NCI-H2227 (cell line): ENCODE measurements around the gene NR2F1-AS1.

Experiments used
- DNase-seq: peaks from one replicate; lab custom pipeline; 2025; ENCODE audit not compliant: unreplicated experiment; lab: John Stamatoyannopoulos, UW

The NR2F1-AS1 gene

DNA sequence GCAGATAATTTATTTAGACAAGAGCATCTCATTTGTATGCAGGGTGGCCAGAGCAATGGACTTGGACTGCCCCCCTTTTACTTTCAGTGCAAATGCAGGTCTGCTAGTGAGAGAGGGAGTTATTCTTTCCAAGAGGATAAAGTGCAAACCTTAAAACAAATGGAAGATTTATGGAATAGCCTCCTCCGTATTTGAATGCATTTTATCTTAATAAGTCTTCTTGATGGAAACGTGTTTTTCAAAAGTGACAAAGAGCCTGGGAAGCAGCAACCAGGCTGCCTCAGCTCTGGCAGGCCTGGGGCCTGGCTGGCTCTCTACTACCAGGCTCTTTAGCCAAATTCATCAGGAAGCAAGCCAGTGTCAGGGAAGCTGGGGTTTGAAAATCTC is 8.8 kb upstream of the NR2F1-AS1 start:
- DNase-seq: no peak

DNA sequence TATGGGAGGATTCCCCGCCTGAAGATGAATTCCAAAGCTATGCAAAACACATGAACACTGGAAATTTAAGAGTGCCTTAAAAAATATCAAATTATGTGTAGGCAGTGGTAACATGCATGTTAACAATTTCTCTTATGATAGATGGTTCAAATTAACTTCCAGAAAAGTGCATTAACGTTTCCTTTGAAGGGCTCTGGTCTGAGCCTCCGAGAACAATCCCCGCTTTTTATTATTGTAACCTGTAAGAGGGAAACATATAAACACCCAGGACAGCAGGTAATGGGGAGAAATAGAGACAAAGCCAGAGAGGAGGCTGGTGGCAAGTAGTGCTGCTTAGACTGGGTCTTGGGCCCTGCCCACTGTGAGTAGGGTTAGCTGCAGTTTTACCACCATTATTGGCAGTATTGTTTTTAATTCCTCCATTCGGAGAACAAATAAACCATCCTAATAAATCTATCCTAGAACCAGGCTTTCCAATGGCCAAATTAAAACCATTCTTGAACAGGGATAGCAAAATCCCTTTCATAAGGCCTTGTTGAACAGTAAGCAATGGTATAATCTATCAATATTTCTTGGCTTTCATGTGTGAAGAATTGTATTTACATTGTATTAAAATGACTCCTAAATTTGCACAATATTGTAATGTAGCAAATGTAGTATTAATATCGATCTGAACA is 8.3 kb upstream of the NR2F1-AS1 start:
- no peak for DNase-seq

DNA sequence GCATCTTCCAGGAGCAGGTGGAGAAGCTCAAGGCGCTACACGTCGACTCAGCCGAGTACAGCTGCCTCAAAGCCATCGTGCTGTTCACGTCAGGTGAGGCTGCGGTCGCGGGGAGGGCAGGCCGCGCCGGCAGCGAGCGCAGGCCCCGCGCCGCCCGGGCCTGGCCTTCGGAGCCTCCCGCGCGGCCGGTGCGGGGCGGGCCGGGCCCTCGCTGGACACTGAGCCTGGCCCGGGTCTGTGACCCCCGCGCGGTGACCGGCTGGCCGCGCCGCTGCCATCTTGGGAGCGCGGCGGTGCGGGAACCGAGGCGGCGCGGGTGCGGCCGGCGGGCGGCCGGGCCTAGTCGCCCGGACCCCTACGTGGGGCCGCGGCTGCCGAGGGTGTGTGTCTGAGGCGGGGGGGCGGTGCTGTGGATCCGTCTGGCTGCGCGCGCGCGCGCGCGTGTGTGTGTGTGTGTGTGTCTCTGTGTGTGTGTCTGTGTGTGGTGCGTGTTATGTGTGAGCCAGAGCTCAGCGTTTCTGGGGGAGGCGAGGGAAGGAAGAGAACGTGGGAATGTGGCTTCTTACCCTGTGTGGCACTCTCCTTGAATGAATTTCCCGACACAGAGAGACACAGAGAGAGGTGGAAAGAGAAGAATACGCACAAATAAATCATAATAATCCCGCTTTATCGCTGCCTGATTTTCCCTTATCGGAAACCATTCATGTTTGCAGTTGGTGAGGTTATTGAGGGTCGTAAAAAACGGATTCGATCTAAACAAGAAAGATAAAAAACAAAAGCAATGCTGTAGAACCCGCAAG is 7.5 kb upstream of the NR2F1-AS1 start:
- peak; percentile 68 for DNase-seq

DNA sequence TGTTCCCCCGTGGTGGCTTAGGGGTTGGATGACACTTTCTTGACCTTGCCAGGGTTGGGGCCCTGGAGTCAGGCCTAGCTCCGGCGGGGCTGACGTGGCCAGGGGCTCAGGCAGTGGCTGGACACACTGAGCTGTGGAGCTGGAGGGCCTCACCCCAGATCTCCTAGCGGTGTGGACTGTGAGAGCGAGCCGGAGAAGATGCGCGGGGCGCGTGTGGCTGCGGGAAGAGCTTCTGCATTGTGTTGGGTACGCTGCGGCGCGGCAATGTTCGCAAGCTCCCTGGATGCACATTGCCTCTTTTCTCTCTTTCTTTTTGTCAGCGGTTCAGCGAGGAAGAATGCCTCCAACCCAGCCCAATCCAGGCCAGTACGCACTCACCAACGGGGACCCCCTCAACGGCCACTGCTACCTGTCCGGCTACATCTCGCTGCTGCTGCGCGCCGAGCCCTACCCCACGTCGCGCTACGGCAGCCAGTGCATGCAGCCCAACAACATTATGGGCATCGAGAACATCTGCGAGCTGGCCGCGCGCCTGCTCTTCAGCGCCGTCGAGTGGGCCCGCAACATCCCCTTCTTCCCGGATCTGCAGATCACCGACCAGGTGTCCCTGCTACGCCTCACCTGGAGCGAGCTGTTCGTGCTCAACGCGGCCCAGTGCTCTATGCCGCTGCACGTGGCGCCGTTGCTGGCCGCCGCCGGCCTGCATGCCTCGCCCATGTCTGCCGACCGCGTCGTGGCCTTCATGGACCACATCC is 6.8 kb upstream of the NR2F1-AS1 start:
- DNase-seq: no peak

DNA sequence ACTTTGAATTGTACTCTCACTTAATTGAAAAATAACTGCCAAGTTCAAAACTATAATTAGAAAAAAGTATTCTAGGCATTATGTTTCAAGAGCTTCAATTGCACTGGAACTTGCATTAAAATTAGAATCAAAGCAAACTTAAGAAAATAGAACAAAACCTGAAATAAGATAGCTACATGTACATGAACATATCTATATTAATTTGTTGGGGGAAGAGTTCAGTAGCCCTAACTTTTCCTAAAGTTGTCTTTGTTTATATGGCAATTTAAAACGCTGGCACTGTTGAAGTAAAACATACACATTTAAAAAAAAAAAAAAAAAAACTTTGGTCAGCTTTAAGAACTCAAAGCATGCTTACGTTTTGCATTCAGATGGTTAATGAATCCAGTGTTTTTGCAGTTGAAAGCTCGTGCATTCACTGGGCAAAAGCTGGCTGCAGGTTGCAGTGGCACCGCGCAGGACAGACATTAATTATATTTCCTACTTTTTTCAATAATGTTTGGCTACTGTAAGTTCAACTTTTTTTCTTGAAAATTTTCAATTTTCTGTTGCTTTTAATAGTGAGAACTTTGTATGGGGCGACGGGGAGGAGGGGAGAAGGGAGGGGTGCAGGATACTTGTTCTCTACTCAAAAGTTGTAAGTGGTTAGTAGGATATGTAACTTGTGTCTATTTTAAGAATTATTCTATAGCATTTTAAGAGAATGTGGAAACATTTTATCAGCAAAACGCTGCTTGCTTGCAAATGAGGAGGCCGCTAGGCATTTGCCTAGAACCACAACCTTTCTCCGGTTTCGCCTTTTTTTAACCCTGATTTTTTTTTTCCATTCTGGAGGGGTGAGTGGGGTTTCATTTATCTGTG is 5.9 kb upstream of the NR2F1-AS1 start:
- no peak for DNase-seq

DNA sequence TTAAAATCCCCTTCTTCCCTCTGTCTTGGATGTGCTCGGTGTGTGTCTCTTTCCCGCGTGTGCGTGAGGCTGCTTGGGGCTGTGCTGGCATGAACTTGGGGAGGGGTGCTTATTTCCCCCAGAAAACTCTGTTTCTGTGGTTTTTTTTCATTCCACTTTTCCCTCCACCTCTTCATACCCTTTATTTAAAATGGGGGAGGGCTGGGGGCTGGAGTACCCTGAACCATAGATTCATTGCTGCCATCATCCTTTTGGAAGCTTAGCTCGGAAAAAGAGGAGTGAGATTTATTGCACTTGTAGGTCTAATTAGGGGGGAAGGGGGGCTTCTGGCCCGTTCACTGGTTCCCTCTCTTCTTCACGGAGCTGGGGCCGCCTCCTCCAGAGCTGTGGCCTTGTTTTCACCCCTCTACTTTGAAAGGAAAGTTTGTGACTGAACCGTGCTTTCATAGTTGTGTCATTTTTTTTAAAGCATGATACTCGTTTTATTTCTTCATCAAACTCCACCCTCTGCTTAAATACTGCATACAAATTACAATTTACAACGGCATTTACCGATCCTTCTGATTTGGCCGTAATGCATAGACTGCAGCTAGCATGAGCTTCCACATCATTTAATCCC is 4.9 kb upstream of the NR2F1-AS1 start:
- peak; percentile 82 for DNase-seq

DNA sequence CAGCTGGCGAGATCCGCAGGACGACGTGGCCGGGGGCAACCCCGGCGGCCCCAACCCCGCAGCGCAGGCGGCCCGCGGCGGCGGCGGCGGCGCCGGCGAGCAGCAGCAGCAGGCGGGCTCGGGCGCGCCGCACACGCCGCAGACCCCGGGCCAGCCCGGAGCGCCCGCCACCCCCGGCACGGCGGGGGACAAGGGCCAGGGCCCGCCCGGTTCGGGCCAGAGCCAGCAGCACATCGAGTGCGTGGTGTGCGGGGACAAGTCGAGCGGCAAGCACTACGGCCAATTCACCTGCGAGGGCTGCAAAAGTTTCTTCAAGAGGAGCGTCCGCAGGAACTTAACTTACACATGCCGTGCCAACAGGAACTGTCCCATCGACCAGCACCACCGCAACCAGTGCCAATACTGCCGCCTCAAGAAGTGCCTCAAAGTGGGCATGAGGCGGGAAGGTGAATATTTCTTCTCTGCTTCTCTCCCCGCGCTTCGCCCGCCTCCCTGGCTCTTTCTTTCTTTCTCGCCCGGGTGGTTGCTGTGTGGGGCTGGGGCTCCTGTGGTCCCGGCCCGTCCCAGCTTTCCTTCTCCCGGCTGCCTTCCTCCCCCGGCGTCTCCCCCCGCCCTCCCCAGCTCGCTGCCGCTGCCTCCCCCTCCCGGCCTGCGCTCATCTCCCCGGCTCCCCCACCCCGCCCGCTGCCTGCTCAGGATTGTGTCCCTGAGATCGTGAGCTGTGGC is 4.2 kb upstream of the NR2F1-AS1 start:
- no peak for DNase-seq

DNA sequence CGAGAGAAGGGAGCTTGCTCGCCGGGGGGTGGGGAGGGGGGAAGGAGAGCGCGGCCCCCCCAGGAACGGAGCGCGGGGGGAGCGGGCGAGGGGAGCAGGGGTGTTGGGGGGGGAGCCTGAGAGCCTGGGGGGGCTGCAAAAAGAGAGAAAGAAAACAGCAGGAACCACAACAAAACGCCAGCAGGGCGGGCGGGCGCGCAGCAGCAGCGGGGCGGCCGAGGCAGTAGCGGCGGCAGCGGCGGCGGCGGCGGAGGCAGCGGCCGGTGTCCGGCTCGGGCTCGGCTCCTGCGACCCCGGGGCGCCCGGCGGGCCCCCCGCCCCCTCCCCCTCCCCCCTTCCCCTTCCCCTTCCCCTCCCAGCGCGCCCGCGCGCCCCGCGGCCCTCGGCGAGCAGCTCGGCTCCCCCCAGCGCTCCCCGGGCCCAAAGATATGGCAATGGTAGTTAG is 3.6 kb upstream of the NR2F1-AS1 start:
- DNase-seq: no peak

DNA sequence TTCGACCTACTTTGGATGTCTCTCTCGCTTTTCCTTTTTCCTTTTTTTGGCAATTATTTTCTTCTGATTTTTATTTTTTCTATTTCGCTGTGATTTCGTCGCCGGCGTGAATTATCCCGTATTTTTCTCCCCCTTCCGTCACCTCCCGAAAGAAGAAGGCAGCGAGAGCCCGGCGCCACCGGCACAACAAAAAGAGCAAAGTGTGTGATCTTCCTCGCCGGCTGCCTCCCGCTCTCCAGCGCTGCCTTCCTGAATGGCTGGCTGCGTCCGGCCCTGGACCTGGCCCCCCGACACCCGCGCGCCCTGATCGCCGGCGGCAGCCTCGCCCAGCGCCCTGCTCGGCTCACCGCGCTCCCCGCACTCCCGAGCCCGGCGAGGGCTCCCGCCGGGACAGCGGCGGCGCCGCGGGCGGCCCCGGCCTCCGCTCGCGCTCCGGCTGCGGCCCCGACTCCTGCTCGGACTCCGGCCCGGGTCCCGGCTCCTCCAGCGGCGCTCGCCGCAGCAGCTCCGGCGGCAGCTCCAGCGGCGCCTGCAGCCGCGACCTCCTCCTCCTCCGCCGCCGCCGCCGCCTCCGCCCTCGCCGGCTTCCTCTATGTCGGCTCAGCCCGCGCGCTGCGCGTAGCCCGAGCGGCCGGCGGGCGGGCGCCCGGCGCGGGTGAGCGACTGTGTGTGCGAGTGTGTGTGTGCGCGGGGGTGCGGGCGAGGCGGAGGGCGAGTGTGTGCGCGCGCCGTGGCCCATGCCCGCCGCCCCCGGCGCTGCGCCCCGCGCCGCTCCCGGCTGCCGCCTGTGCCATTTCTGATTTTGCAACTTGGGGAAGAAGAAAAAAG is 3.0 kb upstream of the NR2F1-AS1 start:
- no peak for DNase-seq

DNA sequence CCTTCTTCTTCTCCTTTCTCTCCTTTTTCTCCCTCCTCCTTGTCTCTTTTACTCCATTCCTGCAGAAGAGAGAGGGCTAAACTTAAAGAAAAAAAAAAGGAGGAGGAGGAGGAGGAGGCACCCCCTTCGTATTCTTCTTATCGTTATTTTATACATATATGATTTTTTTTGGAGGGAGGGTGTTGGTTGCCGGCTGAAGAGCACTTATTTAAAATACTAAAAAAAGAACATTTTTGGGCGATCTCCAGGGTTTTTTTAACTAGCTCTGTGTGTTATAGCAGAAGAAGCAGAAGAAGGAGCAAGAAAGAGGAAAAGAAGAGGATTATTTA is 2.4 kb upstream of the NR2F1-AS1 start:
- no peak for DNase-seq

DNA sequence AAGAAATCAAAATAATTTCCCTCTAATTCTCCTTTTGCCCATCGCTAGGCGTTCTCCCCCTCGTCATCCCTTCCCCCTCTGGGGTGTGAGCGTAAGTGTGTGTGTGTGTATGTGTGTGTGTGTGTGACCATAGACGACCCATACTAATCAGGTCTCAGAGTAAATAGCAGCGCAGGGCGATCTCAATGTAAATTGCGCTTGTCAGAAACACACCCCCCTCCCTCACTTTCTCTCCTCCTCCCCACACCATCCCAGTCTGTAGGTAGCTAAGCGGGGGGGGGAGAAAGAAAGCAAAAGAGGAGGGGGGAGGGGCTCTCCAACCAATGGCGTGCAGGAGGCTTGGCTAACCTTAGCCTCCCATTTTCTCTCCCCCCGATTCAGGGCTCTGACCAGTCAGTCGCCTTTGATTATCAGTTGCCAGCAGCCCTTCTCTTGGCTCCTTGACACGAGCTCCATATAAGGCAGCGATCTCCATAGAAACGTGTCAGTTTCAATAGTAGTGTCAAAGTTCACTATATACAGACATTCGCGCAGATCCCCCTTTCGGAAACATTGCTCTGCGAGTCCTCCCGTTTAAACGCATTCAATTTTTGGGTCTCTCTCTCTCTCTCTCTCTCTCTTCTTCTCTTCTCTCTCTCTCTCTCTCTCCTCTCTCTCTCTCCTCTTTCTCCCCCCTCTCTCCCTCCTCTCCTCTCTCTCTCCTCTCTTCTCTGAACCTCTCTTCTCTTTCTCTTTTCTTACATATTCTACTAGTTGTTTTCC is 1.8 kb upstream of the NR2F1-AS1 start, which contains the start of gene NR2F1:
Gene NR2F1, plus strand, starts transcription at position 546 of the 762 bp plus-strand sequence. CDS start 1,802 bp downstream, outside the sequence.
- peak; percentile 96 for DNase-seq

DNA sequence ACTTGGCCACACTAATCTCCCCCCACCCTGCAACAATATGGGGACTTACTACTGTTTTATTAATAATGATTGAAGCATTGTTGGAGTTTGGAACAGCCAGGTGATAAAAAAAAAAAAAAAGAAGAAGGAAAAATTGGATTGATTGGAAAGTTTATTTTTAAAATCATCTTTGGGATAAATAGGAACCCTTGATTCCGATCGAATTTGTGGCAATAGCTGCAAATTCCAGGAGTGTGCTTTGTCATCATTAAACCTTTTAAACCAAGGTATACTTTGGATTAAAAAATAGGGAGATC is 1.1 kb upstream of the NR2F1-AS1 start:
- DNase-seq: no peak

DNA sequence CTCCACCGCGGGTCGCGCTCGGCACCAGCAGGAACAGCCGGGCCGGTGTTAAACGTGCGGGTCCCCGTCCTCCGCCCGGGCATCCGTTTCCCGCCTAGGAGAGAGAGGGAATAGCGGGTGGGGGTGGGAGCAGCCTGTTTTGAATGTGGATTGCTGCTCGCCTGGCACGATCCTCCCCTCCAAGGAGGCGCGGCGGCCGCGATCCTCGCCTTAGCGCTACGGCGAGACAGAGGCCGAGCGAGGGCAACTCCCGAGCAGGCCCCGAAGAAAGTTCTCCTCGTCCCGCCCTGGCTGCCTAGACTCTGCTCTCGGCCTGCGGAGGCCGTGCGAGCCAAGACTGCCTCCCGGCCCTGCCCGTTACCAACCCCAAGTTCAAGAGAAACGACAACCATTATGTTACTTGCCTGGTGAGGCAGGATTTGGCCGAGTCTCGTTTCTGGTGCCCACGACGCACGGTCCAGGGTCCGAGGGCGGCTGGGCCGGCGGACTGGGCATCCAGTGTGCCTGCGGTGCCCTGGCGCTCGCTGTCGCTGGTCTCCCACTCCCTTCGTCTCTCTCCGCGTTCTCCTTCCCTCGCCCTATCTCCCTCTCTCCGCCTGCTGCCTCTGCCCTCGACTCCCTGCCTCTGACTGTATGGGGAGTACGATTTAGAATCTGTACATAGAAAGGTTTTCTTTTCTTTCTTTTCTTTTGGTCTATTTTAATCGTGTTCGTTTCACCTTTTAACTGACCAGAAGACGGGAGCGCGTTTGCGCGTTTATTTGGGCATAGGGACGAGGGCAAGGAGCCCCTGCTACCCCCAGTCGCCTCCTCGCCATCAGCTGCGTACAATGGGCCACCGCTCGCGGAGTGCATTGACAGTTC is 724 bp downstream of the NR2F1-AS1 start:
- DNase-seq: no peak

DNA sequence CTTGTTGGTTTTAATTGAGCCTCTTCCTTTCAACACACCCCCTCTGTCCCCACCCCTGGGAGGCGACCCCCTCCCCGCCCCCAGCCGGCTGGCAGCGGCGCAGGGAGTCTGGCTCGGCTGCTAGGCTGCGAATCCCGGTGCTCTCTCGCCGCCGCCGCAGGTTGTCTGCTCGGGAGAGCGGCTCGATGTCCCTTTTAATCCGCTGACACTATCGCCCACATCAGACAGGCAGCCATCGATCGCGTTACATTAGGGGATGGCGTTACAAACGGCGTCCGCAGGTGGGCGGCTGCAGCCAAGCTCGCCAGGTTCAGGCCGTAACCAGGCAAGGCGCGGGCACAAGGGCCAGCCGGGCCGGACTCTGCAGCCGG is 1.3 kb downstream of the NR2F1-AS1 start:
- DNase-seq: peak; percentile 73

DNA sequence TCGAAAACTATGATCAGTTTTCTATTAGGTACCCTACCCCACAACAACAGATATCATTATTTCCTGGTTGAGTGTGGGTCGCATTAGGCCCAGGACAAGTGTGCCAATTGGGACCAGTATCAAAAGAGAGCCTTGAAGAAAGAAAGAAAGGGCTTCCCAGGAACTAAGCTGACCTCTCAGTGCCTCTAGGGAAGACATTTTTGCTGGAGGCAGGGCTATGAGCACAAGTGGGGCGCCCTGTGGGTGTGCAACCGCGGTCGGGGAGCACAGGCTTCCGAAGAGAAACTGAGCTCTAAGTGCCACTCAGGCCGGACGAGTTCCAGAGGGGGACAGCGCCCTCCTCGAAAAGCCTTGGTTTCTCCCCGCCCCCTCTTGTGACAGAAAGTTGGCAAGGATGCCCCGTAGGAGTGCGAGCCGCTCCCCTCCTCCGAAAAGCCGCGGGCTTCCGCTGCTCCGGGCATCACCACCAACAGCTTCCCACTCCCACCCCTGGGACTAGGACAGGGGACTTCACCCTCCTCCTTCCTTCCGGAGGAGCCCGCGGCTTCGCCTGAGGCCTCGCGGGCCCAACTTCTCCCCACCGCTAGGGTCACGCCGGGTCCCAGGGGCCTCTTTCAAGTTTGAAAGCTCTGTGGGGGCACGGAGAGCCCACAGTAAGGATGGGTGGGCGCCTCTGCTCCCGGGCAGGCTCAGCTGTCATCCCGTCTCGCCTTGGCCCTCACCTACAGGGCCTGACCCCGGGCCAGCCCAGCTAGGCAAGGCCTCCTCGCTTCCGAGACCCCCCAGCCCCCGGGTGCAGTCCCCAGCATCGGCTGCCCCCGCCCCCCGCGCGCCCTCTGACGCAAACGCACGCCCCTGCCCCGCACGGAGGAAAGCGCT is 2.0 kb downstream of the NR2F1-AS1 start:
- no peak for DNase-seq
